ENCODE results near the gene SERTM1. TPM values are rescaled to one million over a fixed set of nuclear protein-coding genes. Genes with fewer than 3 reads are reported as not detected.

The SERTM1 gene
- total and polyA plus RNA-seq, 11 donors: 0.03 to 6.0 (median 0.74) TPM; not detected in 1

DNA sequence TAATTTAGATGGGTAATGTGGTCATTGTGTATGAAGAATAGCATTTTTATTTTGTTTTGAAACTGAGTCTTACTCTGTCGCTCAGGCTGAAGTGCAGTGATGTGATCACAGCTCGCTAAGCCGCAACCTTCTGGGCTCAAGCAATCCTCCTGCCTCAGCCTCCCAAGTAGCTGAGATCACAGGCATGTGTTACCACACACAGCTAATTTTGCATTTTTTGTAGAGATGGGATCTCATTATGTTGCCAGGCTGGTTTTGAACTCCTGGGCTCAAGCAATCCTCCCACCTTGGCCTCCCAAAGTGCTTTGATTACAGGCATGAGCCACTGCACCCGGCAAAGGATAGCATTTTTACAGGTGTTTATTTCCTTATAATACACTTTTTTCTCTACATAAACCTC is 36.6 kb downstream of the SERTM1 start:
- H3K9me3 ChIP-seq: no peaks in the 10 kb centered on the region

DNA sequence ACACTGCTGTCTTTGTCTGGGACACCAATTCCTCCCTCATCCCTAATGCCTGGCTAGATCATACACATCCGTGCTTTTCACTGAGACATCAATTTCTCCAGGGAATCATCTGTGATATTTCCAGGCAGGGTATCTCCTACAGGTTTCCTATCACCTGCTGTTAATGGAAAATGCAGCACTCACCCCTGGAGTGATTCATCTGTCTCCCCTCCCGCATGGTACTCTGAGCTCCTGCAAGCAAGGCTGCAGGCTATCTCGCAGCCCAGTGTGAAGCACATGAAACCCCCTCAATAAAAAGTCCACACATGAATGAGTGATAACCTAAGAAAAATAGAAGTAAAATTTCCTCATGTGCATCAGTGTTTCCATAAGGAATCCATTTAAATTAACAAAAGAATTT is 38.5 kb downstream of the SERTM1 start:
- DNase-seq (no peak), ATAC-seq (no peak)
- H3K4me1 ChIP-seq: peaks cover 0 to 4% (median 0%) of the 10 kb centered on the region in 12 donors
- TF ChIP-seq, protein P1, sequence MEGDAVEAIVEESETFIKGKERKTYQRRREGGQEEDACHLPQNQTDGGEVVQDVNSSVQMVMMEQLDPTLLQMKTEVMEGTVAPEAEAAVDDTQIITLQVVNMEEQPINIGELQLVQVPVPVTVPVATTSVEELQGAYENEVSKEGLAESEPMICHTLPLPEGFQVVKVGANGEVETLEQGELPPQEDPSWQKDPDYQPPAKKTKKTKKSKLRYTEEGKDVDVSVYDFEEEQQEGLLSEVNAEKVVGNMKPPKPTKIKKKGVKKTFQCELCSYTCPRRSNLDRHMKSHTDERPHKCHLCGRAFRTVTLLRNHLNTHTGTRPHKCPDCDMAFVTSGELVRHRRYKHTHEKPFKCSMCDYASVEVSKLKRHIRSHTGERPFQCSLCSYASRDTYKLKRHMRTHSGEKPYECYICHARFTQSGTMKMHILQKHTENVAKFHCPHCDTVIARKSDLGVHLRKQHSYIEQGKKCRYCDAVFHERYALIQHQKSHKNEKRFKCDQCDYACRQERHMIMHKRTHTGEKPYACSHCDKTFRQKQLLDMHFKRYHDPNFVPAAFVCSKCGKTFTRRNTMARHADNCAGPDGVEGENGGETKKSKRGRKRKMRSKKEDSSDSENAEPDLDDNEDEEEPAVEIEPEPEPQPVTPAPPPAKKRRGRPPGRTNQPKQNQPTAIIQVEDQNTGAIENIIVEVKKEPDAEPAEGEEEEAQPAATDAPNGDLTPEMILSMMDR (IDR thresholded peaks at IDR 0.05): no peak
- TF ChIP-seq POLR2A (IDR thresholded peaks at IDR 0.05): no peak
- no peak overlapping the region for H3K27ac ChIP-seq
- no peaks in the 10 kb centered on the region for H3K36me3 ChIP-seq
- intact Hi-C loops (cut with DNase I): no loop called here
- 52 to 60% (median 57%) methylated on average over 3 of the region's 3 CpGs for WGBS, 4 donors
- peaks cover 0 to 4% (median 0%) of the 10 kb centered on the region in 9 donors for H3K27me3 ChIP-seq
- no peaks in the 10 kb centered on the region for H3K9me3 ChIP-seq
- H3K4me3 ChIP-seq: no peak overlapping the region

More for the DNA sequence above, 36.6 kb downstream of the SERTM1 start:
- Histone ChIP-seq H3K27me3 (peaks cover 0 to 4% (median 0%) of the 10 kb centered on the region in 9 donors), H3K27ac (no peak overlapping the region), H3K4me1 (no peaks in the 10 kb centered on the region), H3K36me3 (no peaks in the 10 kb centered on the region), H3K4me3 (no peak overlapping the region)
- intact Hi-C loops (cut with DNase I): no loop called here
- WGBS, 4 donors: 92 to 94% (median 93%) methylated on average over 4 of the region's 4 CpGs
- DNase-seq: no peak
- no peak for ATAC-seq
- no peak for TF ChIP-seq POLR2A (IDR thresholded peaks at IDR 0.05)
- TF ChIP-seq, protein P1 (IDR thresholded peaks at IDR 0.05): no peak

DNA sequence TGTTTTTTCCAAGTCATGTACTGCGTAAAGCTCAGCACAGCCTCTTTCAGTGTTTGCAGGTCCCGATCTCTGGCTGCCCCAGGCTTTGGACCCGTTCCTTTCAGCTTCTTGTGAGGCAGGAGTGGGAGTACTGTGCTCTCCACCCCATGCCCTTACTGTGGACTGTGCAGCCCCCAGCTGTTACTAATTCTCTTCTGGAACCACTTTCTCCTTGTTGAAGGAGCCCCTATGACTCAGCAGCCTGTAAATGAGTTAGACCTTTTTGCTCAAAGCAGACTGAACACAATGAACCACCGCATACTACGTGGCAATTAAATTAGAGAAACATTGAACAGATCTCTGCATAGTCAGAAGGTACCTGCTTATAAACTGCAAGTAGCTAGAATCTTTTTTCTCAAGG is 39.0 kb downstream of the SERTM1 start:
- Histone ChIP-seq H3K27me3 (peaks cover 0 to 4% (median 0%) of the 10 kb centered on the region in 9 donors), H3K9me3 (no peaks in the 10 kb centered on the region), H3K27ac (no peak overlapping the region), H3K4me1 (peaks cover 0 to 4% (median 0%) of the 10 kb centered on the region in 12 donors), H3K36me3 (no peaks in the 10 kb centered on the region), H3K4me3 (no peak overlapping the region)
- DNase-seq: no peak
- intact Hi-C loops (cut with DNase I): no loop called here
- TF ChIP-seq, protein P1 (IDR thresholded peaks at IDR 0.05): no peak
- no peak for TF ChIP-seq POLR2A (IDR thresholded peaks at IDR 0.05)
- no peak for ATAC-seq
- WGBS, 4 donors: 69 to 84% (median 74%) methylated on average over 5 of the region's 5 CpGs

DNA sequence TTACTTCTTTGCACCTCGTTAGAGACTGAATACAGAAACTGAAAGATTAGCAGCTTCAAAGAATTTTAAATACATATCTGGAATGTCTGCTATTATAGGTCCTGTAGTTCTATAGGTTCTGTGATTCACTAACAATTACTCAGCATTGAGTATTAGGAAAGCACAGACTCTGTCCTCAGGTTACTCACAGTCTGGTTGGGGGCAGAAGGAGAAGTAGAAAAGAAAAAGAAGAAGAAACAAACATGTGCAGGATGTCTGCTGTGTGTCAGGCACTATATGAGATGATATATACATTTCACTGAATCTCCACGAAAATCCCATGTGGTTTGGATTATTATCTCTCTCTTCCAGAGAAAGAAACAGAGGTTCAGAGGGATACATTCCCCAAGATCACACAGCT is 40.1 kb downstream of the SERTM1 start:
- H3K27me3 ChIP-seq: peaks cover 0 to 4% (median 0%) of the 10 kb centered on the region in 9 donors
- H3K4me1 ChIP-seq: peaks cover 0 to 4% (median 0%) of the 10 kb centered on the region in 12 donors
- TF ChIP-seq, protein P1 (IDR thresholded peaks at IDR 0.05): no peak
- no peak for TF ChIP-seq POLR2A (IDR thresholded peaks at IDR 0.05)
- intact Hi-C loops (cut with DNase I): no loop called here
- no peak for DNase-seq
- H3K36me3 ChIP-seq: no peaks in the 10 kb centered on the region
- H3K9me3 ChIP-seq: no peaks in the 10 kb centered on the region
- no peak overlapping the region for H3K27ac ChIP-seq
- no peak for ATAC-seq
- 4 to 11% (median 8%) methylated on average over 2 of the region's 2 CpGs for WGBS, 4 donors
- H3K4me3 ChIP-seq: no peak overlapping the region

Data from heart left ventricle (tissue), 16 donors.